ENCODE data around the gene FOXF1.
A peak's percentile ranks its signal among the peaks of the same experiment; 100 is the strongest.

The FOXF1 gene

DNA sequence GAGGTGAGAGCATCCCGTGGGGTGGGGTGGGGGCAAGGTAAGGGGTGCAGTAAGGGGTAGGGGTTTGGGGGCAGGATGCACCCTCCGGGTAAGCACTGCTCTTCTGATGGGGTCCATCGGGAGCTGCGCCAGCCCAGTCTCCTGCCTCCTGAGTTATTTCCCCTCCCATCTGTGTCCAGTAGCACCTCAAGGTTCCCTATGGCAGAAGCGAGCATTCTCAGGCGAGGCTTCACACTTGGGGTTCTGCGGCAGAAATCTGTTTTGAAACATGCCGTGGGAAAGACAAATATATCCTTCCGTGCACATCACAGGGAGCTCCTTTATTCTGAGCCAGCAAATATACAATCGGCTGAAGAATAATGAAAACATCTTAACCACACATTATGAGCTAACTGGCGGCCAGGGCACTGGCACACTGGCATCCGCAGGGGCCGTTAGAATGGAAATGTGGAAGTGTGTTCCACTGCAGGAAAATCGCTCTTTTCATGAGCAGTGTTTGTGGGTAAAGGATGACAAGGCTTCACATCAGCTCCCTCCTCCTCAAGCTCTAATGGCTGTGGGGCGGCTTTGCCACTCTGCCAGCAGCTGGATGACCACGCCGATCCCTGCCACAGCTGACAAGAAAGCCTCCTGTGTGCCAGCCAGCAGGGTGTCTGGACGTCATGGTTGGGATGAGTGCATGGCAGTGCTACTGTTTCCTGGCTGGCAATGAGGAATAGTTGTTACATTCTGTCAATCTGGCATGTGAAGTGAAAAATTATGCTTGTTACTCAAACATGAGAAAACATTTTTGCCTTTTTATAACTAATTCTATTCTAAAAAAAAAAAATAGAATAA, 24.7 kb downstream of the FOXF1 start:
- no peak for DNase-seq (ENCODE audit: low spot score)

DNA sequence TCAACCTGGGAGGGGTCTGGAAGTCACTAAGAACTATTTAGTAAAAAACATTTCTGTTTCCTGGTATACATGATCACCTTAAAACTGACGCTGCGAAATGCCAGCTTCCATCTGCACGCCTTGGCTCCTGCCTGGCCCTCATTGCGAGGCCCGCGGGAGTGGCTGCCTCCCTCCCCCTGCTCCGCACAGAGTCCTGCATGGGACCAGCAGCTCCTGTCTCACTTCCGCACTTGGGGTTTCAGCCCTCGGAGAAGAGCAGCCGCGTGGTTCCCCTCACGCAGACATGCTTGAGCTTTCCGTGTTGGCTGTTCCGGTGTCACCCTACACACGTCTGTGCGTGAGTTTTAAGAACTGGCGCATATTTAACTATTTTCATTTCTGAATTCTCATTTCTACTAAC, 26.3 kb downstream of the FOXF1 start:
- DNase-seq (ENCODE audit: low spot score): no peak

DNA sequence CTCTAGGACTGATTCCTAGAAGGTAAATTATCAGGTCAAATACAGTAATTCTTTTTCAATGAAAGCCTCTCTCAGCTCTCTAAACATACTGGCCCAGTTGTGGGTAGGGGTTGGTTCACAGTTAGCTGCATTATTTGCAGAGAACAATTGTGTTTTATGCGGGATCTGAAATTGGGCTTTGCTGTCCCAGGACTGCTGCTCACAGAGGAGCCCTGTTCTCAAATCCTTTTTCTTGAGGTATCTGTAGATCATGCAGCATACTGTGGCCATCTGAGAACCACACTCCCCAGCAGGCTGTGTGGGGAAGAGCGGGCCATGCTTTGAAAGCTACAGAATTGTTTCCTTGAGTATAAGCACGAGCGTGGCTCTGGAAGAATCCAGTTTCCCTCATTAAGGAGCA, 27.2 kb downstream of the FOXF1 start:
- DNase-seq (ENCODE audit: low spot score): no peak

DNA sequence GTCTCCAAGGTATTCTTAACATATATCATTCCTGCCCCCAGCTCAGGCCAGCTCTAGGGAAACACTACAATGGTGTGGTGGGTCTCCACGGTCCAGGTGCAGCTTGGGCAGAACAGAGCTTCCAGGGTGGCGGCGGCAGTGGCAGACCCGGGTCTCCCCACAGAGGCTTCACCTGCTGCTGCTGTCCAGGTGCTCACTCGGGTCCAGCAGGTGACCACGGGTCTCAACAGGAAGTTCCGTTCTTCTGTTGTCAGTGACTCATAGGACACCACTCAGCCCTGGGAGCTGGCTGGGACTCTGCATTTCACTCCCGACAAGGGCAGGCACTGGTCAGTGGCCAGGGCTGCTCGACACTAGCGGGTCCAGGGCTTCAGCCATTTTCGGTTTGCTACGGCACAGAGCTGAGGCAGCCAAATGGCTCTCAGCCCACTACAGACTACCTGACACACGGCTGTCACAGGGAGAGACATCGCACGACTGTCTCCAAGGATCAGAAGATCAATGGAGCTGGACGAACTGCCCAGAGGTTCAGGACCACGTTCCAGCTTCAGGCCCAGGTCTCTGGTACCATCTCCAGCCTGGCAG, 28.0 kb downstream of the FOXF1 start:
- no peak for DNase-seq (ENCODE audit: low spot score)

DNA sequence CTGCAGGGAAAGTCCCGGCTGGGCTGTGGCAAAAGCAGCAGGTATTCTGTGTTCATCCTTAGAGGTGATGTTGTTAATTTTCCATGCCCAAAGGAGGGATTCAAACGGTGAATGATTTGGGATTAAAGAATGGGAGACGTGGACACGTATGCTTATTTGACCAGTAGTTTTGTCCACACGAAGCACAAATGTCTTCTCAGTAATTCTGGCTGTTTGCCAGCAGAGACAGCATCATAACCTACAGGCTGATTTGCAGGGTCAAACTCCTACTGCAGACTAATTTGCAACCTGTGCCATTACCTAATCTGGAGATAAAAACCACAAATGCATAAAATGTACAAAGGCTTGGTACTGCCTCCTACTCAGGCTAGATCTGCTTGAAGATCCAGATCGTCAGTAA, 30.6 kb downstream of the FOXF1 start:
- DNase-seq (ENCODE audit: low spot score): no peak

DNA sequence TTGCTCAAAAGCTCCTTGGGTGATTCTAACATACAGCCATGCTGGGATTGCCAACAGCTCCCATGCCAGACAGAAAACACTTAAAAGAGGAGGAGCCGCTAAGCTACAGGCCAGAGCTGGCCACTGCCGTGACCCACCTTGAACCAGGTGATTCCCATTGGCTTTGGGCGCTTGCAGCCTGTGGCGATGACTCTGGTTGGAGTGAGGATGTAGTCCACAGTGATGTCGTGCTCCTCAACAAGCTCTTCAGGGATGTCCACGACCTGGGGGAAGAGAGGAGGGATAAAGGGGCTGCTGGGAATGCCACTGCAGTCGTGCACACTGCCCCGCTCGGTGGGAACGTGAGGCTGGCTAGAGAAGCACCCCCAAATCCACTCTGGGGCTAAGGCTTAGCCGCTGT, 31.2 kb downstream of the FOXF1 start:
- no peak for DNase-seq (ENCODE audit: low spot score)

DNA sequence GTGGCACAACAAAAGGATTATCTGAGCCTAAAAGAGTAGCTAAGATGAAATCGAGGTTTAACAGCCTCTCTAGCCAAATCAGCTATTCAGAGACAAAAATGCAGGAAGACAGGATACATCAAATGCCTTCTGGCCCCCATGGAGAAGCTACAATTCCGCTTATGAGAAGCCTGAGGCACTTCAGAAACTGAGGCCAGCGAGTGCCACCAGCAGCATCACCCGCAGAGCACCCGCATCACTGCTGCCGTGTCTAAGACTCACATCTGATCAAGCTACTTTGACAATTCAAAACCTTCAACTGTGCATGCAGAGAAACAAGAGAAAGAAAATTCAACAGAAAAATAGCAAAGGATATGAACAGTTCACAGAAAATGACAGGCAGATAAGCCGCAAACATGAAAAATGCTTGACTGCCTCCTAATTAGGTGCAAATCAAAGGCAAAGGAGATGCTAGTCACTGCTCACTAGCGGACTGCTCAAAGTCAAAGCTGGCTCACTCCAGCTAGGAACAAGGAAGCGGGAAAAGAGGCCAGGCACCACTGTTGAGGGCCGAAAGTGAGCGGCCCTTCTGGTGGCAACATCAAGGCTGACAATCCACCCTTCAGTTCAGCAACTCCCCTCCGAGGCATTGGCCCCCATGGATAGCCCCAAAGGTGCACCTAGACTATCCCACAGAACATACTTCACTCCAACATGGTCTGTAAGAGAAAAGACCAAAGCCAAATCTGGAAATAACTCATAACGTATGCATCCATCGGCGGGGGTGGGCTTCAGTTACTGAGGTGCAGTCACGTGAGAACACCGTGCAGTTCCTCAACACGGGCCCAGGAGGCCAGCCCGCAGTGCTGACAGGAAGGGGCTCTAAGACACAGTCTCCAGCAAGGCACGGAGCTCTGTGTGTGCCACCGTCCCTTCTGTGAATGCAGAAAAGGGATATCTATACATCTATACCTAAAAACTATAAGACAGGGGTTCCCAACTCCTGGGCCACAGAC, 32.7 kb downstream of the FOXF1 start:
- DNase-seq (ENCODE audit: low spot score): no peak

DNA sequence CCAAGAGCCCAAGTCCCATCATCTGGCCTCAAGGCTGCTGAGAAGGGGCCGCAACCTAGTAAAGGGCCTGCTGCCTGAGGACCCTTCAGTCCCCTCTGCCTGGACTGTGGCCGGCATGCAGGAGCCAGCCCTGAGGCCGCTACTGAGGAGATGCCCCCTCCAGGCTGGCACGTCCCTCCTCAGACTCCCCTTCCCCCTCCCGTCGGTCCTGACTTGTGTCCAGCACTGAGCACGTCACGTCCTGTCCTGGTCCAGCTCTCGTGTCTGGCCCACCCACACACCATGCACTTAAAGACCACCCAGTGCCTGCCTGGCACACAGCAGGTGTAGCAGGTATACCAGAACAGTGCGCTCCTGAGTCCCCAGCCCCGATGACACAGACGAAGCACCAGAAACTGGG, 35.2 kb downstream of the FOXF1 start:
- DNase-seq (ENCODE audit: low spot score): no peak

DNA sequence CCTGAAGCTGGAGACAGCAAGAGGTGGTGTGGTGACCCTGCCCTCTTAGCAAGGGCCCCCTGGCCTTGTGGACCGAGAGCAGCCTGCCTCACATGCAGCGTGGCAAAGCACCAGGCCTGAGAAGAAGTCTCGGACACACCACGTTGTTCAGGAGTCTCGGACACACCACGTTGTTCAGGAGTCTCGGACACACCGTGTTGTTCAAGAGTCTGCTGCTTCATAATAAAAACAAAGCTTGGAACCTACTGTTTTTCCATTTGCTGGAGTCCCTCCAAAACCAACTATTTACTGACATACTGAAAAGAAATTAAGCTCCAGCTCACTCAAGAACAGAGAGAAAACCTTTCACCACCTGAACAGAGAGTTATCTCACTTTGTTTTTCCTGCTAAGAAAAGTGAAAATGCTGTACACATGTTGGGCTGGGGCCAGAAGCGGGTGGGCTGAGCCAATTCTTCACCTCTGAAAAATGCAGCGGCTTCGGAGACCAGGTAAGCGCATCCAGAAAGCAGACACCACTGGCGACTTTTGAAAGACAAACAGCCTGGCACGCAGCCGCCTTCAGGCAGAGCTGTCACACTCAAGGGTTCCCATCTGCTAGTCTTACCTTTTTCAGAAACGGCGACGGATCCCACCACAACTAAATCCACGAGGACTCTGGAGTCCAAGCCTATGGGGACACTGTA, 35.8 kb downstream of the FOXF1 start:
- DNase-seq (ENCODE audit: low spot score): no peak

DNA sequence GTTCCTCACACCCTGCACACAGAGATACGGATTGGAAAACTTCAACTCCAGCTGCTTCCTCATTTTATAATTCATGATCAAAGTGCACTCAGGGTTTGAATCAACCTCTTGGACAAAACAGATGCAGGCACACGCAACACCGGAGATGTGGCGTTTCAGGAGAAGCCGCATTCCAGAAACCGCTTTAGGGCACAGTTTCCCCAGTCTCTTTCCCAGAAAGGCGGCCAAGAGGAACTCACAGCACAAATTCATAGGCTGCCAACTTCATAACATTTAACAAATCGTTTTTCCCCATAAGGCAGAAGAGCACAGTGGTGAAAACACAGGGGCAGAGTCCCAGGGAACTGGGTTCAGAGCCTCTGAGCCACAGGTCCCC, 36.3 kb downstream of the FOXF1 start:
- no peak for DNase-seq (ENCODE audit: low spot score)

DNA sequence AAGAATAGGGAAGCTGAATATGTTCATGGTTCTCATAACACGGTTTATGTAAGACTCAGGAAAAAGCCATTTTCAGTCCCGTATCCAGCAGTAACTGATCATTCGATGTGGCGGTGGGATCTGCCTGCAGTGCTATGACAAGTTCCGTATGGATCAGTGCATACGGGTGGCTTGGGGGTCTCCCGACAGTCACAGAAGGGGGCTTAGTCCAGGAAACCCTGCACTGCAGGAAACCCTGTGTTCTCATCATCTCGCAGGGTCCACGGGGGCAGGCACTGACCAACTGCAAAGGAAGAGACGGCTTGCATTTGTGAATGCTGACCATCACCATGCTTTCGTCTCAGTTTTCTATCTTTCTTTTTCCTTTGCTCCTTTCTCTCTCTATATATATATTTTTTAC, 37.0 kb downstream of the FOXF1 start:
- DNase-seq (ENCODE audit: low spot score): no peak

DNA sequence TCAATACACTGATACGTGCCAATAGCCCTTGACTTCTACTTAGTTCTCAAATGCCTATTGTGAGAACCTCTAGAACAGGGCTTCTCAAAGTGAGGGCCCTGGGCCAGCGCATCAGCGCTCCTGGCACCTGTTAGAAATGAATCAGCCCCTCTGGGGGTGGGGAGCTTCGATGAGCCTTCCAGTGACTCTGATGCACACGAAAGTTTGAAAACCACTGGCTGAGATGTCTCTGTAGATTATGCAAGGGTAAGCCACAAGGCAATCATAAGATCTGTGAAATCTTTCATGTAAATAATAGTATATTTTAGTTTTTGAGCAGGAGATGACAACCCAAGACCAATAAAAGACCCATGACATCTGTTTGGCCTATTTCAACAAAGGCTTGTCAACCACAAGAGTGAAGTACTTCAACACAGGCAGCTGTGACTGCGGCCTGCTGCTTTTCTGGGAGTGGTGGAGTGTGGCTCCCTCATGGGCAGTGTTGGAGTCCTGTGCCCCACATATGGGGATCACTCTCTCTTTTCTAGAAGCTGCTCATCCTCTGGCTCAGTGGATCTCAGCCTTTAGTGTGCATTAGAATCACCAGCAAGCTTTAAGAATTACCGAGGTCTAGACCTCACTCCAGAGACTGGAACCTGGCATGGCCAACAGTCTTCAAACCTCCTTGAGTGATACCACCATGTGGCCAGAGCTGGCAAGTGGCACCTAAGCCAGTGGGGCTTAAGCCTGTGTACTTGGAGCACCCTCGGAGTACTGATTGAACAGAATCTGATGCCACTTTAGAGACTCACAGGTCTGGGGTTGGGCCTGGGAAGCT, 39.0 kb downstream of the FOXF1 start:
- DNase-seq (ENCODE audit: low spot score): no peak

DNA sequence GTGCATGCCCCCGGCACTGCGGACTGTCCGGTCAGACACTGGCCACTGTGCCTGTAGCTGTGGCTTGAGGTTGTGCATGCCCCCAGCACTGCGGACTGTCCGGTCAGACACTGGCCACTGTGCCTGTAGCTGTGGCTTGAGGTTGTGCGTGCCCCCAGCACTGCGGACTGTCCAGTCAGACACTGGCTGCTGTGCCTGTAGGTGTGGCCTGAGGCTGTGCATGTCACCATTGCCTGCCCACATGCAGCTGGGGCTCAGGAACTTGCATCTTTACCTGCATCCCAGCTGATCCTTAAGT, 39.5 kb downstream of the FOXF1 start:
- DNase-seq (ENCODE audit: low spot score): no peak

DNA sequence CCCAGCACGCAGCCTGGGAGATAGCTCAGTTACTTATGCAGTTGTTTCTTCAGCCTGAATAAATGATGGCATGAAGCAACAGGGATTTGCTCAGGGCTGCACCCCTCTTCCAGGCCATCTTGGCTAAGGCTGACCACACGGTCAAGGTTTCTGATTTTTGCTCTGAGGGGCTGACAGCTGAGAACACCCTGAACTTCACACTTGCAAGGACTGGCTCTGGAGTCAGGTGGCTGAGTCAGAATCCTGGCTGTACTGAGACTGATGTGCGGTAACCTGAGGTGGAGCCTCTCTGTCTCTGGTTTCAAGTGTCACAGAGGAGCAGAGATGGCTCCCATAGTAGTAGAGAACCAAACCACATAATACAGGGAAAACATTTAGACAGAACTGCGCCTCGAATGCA, 40.0 kb downstream of the FOXF1 start:
- no peak for DNase-seq (ENCODE audit: low spot score)

DNA sequence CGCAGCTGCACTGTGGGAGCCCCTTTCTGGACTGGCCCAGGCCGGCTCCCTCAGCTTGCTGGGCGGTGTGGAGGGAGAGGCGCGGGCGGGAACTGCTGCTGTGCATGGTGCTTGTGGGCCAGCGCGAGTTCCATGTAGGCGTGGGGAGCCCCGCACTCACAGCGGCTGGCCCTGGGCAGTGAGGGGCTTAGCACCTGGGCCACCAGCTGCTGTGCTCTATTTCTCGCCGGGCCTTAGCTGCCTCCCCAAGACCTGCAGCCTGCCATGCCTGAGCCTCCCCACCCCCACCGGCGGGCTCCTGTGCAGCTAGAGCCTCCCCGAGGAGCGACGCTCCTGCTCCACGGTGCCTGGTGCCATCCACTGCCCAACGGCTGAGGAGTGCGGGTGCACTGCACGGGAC, 43.0 kb downstream of the FOXF1 start:
- DNase-seq (ENCODE audit: low spot score): no peak

DNA sequence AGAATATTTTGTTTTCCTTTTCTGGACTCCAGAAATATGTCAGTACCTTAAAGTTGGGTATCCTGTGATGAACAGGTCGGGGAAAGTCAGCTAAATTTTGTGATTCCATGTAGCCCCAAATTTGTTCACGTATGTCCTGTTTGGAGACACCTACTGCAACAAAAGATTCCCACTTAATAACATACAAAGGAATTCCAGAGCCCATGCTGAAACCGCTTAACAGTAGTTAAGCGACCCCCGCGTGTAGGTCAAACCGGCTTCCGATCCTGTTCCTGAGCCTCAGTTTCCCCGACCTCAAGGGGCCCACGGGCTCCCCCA, 44.2 kb downstream of the FOXF1 start:
- DNase-seq (ENCODE audit: low spot score): no peak

DNA sequence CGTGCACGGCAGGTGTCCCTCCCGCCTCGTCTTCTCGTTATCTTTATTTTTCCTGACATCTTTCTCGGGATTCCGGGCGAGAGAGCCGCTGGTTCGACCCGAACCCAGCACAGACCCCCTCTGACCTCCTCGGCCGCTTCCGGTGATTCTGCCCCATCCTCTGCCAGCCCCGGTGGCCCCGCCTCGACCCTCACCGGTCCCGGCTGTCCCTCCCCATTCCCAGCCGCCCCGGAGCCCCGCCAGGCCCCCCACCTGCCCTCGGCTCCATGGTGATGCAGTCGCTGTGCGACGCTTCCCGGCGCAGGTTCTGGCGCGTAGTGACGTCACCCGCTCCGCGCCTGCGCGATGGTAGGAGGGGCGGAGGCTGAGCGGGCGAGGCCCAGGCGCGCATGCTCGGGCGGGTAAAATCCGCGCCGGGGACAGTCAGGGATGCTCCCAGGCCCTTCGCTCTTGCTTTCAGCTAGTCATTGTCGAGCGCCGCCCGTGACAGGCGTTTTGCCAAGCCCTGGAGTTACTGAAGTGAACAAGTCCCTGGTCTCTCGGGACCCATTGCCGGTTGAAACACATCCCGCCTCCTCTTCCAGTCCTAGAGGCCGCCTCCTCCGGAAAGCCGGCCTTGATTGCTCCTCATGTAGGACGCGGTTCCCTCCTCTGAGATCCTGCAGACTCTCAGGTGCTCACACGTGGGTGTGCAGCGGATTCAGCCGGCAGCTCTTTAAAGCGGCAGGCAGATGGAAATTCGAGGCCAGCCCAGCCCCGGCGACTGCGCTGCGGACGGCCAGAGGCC, 44.8 kb downstream of the FOXF1 start, which contains the start of gene MTHFSD:
TSS of gene MTHFSD (minus strand) at position 319 of the 787 bp plus-strand sequence. CDS start at position 268, 51 bp downstream.
- peak; percentile 77 for DNase-seq (ENCODE audit: low spot score)

DNA sequence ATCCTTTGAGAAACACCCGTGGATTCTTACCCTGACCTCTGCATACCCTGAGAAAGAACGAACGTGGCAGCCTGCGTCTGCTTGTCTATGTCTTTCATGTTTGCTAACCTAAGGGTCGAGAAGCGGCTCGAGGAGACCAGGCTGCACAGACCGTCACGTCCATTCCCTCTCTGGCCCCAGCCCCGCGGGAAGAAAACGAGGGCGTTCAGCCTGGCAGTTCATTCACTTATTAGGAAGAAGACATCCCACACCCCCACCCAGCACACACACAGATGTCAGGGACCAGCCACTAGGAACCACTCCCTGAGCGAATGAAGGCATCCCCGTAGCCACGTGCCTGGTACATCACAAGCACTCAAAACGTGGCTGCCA, 45.4 kb downstream of the FOXF1 start:
- no peak for DNase-seq (ENCODE audit: low spot score)

DNA sequence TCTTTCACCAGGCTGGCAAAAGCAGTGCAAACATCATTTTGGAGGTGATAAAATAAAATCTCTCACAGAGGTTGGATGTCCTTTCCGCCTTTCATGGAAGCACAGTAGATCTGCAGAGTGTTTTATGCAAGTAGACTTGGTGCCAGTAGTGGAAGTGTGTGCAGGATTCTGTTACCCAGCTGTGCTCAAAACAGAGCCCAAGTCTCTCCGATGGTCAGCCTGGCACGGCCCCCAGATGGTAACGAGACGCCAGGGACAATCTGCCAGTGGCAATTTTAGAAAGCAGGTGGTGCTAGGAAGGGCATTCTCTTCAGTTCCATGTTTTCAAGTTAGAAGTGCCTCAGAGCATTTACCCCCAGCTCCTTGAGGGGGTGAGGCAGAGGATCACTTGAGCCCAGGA, 46.2 kb downstream of the FOXF1 start:
- no peak for DNase-seq (ENCODE audit: low spot score)

DNA sequence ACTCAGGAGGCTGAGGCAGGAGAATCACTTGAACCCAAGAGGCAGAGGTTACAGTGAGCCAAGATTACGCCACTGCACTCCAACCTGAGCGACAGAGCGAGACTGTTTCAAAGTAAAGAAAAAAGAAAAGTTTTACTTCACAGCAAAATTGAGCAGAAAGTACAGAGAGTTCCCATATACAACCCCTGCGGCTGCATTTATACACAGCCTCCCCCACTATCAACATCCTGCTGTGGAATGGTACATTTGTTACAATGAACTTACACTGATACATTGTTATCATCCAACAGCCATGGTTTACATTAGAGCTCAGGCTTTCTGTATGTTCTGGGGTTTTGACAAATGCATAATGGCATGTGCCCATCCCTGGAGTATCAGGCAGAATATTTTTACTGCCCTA, 47.3 kb downstream of the FOXF1 start:
- no peak for DNase-seq (ENCODE audit: low spot score)
